ENCODE data around the gene LARGE1. TPM values are rescaled to one million over a fixed set of nuclear protein-coding genes. Genes with fewer than 3 reads are reported as not detected.
"Not testable (repeated sequence)": the region's sequence is repeated elsewhere in the genome, so short reads cannot be mapped to it uniquely, and the experiment has no call there.

Gene LARGE1
- total RNA-seq, 1 experiment from 2014 or later = 24.8 TPM

DNA sequence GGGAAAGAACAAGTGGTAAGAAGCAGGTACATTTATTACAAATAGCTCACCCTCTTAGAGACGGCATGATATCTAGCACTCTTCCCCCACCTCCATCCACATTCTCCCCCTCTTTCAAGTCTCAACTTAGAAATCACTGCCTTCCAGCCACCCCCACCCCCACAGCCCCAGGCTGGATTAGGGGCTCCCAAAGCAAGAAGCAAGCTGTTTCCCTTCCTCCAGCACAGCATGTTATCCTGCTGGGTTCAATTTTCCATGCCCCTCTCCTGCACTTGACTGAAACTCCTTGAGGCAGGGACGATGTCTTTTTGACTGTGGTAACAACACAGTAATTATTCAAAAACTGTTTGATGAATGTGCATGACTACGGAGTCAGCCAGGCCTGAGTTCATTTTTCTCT lies 350.7 kb downstream of the LARGE1 start:
- DNase-seq (ENCODE audit: low read depth in 1 of 2, low spot score in 2 of 2) = no peak
- H3K27me3 ChIP-seq (replicated peaks) = no peaks in the 10 kb centered on the region
- no peak overlapping the region for H3K4me3 ChIP-seq
- no peaks in the 10 kb centered on the region for H3K4me1 ChIP-seq (replicated peaks)
- H3K27ac ChIP-seq = no peak overlapping the region
- H3K36me3 ChIP-seq = no peaks in the 10 kb centered on the region
- H3K9me3 ChIP-seq (replicated peaks) = no peaks in the 10 kb centered on the region

DNA sequence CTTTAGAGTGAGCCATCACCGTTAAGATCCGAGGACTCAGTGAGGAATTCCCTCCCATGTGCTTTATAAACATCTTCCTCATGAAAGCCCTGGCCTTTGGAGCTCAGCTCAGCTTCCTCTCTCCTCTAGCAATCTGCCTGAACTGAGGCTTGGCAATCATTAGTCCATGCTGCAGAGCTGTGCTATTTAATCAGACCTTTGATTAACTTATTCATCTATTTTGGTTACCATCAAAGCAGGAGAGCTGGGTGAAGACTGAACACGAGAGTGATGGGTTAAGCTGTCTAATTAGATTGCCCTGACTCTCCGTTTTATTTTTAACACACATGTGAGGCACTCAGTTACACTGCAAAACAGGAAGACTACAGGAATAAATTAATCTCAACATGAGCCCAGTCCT lies 351.3 kb downstream of the LARGE1 start:
- H3K4me1 ChIP-seq (replicated peaks) = no peaks in the 10 kb centered on the region
- H3K27me3 ChIP-seq (replicated peaks) = no peaks in the 10 kb centered on the region
- no peaks in the 10 kb centered on the region for H3K9me3 ChIP-seq (replicated peaks)
- no peak overlapping the region for H3K4me3 ChIP-seq
- H3K27ac ChIP-seq = no peak overlapping the region
- no peak for DNase-seq (ENCODE audit: low read depth in 1 of 2, low spot score in 2 of 2)
- H3K36me3 ChIP-seq = no peaks in the 10 kb centered on the region

DNA sequence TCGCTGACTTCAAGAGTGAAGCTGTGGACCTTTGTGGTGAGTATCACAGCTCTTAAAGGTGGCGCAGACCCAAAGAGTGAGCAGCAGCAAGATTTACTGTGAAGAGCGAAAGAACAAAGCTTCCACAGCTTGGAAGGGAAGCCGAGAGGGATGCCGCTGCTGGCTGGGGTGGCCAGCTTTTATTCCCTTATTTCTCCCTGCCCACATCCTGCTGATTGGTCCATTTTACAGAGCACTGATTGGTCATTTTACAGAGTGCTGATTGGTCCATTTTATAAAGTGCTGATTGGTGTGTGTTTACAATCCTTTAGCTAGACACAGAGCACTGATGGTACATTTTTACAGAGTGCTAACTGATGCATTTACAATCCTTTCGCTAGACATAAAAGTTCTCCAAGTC lies 353.8 kb downstream of the LARGE1 start:
- H3K4me1 ChIP-seq (replicated peaks); H3K4me3 ChIP-seq; H3K27ac ChIP-seq; H3K9me3 ChIP-seq (replicated peaks); DNase-seq (ENCODE audit: low read depth in 1 of 2, low spot score in 2 of 2); H3K36me3 ChIP-seq; H3K27me3 ChIP-seq (replicated peaks): not testable (repeated sequence)

DNA sequence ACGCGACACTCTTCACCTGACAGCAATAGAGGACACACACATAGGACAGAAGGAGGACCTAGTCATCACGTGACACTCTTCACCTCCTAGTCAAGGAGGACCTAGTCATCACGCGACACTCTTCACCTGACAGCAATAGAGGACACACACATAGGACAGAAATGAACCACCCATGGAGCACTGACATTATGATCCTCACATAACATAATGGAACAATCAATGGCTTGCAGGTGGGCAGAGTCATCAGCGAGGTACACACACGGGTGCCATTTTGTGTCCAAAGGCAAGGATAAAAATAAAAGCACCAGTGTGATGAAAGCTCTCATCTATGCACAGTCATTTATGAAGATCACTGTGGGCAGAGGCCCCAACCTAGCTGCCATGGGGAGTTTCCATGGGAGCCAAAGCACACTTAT lies 354.7 kb downstream of the LARGE1 start:
- Histone ChIP-seq H3K36me3 (no peaks in the 10 kb centered on the region; the same call in 1 of the 2 replicates), H3K9me3 (replicated peaks) (no peaks in the 10 kb centered on the region), H3K27ac (no peak overlapping the region), H3K27me3 (replicated peaks) (no peaks in the 10 kb centered on the region), H3K4me1 (replicated peaks) (no peaks in the 10 kb centered on the region), H3K4me3 (no peak overlapping the region)
- no peak for DNase-seq (ENCODE audit: low read depth in 1 of 2, low spot score in 2 of 2)

DNA sequence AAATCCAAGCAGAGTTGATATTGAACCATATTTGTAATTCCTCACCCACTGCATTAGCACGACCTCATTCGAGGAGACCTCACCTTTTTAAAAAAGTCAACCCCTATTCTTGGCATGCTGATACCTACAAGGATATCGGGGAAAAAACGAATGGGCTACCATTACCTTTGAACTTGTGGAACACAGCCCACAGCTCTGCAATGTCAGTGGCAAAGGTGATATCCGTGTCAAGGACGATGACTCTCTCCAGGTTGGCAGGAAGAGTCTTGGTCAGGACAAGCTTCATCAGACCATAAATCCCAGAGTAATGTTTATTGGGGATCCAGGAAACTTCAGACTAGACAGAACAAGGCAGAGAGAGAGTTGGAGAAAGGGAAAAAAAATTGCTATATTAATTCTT lies 355.6 kb downstream of the LARGE1 start:
- H3K4me3 ChIP-seq = no peak overlapping the region
- H3K27ac ChIP-seq = no peak overlapping the region
- DNase-seq (ENCODE audit: low read depth in 1 of 2, low spot score in 2 of 2) = no peak
- no peaks in the 10 kb centered on the region for H3K9me3 ChIP-seq (replicated peaks)
- no peaks in the 10 kb centered on the region for H3K4me1 ChIP-seq (replicated peaks)
- H3K36me3 ChIP-seq = no peaks in the 10 kb centered on the region; the same call in 1 of the 2 replicates
- no peaks in the 10 kb centered on the region for H3K27me3 ChIP-seq (replicated peaks)

DNA sequence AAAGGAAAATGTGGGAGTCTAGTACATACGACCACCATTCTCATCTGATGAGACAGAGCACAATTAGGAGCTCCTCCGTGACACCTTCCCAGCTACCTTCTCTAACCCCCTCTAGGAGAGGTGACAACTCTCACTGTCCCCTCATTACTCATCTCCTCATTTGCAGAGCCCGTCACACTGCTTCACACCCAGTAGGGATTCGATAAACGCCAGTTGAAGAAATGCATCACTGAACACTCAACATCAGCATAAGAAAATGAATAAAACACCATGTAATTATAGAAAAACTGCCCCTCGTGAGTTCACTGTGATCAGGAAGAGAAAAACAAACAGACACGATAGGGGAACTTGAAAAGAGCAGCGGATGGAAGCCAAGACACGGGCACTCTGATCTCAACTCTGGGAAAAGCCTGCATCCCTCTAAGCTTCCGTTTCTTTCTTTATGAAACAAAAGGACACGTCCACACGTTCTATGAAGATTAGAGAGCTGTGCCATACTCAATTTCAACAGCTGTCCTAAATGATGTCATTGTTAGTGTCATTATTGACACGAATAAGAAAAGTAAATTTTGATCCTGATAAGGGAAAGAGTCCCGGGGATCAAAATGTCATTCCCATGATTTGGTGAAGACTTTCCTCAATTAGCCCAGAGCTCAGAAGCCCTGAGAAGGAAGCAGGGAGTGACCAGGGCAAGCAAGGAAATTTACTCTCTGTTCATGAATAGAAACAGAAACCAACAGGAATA lies 356.9 kb downstream of the LARGE1 start:
- H3K9me3 ChIP-seq (replicated peaks) = no peaks in the 10 kb centered on the region
- no peak overlapping the region for H3K4me3 ChIP-seq
- H3K4me1 ChIP-seq (replicated peaks) = no peaks in the 10 kb centered on the region
- no peaks in the 10 kb centered on the region for H3K27me3 ChIP-seq (replicated peaks)
- no peaks in the 10 kb centered on the region; the same call in 1 of the 2 replicates for H3K36me3 ChIP-seq
- H3K27ac ChIP-seq = no peak overlapping the region
- no peak for DNase-seq (ENCODE audit: low read depth in 1 of 2, low spot score in 2 of 2)

DNA sequence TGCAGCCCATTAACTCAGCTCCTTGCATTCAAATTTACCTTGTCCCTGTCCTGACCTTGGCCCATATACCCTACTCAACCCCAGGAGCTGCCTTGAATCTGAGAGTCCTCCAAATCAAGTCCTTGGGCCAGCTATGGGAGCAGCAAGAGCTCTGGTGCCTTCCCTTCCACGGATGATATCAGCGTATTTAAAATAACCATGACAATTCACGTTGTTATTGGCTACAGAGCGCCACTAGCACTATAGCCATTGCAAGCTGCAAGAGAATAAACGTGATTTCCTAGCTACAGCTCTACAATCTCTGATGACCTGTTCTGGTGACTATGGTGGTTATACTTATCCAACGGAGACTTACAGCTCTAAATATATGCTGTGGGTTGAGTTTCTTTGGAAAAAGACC lies 357.8 kb downstream of the LARGE1 start:
- no peaks in the 10 kb centered on the region for H3K9me3 ChIP-seq (replicated peaks)
- no peak overlapping the region for H3K27ac ChIP-seq
- no peak for DNase-seq (ENCODE audit: low read depth in 1 of 2, low spot score in 2 of 2)
- no peak overlapping the region for H3K4me3 ChIP-seq
- H3K27me3 ChIP-seq (replicated peaks) = no peaks in the 10 kb centered on the region
- H3K36me3 ChIP-seq = no peaks in the 10 kb centered on the region; the same call in 1 of the 2 replicates
- no peaks in the 10 kb centered on the region for H3K4me1 ChIP-seq (replicated peaks)

DNA sequence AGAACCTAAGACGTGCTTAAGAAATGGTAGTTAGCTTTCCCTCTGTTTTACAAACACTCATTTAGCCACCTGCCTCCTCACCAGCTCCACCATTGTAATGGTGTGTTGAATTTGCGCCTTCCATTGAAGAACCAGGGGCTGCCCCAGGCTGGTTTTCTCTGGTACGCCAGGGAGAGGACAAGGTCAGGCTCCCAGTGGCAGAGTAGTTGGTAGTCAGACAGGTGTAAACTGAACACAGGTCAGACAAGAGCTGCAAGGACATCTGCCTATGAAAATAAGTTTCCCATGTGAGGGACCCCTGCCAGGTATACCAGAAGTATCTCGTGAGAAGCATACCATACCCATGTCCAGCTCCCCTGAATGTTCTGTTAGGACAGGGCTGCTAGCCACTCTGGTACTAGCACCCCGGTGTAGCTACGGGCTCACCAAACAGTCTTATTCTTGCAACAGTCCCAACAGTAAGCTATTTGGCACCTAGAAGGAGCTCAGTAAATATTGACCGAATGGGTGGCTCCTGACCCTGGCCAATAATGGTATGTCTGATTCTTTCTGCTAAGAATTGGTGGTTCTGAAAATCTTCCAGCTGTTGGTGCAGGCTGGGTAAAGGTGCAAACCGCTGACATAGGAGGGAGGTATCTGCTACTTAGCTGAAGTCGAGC lies 359.0 kb downstream of the LARGE1 start:
- no peaks in the 10 kb centered on the region for H3K4me1 ChIP-seq (replicated peaks)
- DNase-seq (ENCODE audit: low read depth in 1 of 2, low spot score in 2 of 2) = no peak
- H3K36me3 ChIP-seq = no peaks in the 10 kb centered on the region; the same call in 1 of the 2 replicates
- H3K9me3 ChIP-seq (replicated peaks) = no peaks in the 10 kb centered on the region
- no peaks in the 10 kb centered on the region for H3K27me3 ChIP-seq (replicated peaks)
- no peak overlapping the region for H3K27ac ChIP-seq
- no peak overlapping the region for H3K4me3 ChIP-seq

DNA sequence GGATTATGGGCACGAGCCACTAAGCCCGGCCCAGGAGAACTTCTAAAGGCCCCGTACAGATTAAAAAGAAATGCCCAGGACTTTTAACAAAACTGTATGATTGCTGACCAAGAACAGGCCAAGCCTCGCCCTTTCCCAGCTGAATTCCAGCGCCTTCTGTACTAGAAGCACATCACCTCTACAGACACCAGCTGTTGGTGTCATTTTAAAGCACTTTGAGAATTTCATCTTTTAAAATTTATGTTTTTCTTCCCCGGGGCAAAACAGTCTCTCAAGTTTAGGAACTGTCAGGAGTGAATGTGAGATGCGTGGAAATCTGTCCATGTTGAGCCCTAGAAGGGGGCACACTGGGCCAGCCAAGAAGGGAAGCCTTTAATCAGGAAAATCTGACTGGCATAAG lies 362.4 kb downstream of the LARGE1 start:
- no peak overlapping the region for H3K27ac ChIP-seq
- peaks cover 8% of the 10 kb centered on the region for H3K4me1 ChIP-seq (replicated peaks)
- no peaks in the 10 kb centered on the region for H3K27me3 ChIP-seq (replicated peaks)
- no peak overlapping the region for H3K4me3 ChIP-seq
- no peaks in the 10 kb centered on the region for H3K9me3 ChIP-seq (replicated peaks)
- DNase-seq (ENCODE audit: low read depth in 1 of 2, low spot score in 2 of 2) = no peak
- H3K36me3 ChIP-seq = no peaks in the 10 kb centered on the region; the same call in 1 of the 2 replicates

DNA sequence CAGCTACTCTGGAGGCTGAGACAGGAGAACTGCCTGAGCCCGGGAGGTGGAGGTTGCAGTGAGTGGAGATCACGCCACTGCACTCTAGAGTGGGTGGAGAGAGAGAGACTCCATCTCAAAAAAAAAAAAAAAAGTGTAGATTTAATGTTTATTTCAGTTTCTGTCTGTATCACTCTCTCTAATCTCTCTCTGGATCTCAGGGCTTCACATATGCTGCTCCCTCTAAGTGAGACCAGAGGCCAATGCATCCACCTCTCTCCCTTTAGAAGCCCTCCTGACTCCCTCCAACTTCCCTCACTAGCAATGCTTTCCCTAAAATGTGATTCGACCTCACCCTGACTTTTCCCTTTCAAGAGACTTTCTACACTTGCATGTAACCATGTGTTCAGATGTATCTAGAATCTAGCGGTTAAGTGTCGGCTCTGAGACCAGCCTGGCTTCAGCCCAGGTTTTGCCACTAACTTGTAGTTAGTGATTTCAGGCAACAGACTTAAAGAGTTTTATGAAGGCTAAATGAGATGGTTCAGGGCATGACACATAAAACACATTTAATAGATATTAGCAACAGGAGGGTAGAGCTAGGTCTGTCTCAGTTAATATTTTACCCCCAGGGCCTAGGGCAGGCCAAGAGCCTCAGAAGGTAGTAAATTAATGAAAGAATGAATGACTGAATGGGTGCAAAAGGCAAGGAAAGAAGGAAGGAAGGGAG lies 364.3 kb downstream of the LARGE1 start:
- no peak overlapping the region for H3K27ac ChIP-seq
- peaks cover 11% of the 10 kb centered on the region for H3K4me1 ChIP-seq (replicated peaks)
- no peak overlapping the region for H3K4me3 ChIP-seq
- H3K36me3 ChIP-seq = no peaks in the 10 kb centered on the region
- no peaks in the 10 kb centered on the region for H3K27me3 ChIP-seq (replicated peaks)
- H3K9me3 ChIP-seq (replicated peaks) = no peaks in the 10 kb centered on the region
- no peak for DNase-seq (ENCODE audit: low read depth in 1 of 2, low spot score in 2 of 2)

DNA sequence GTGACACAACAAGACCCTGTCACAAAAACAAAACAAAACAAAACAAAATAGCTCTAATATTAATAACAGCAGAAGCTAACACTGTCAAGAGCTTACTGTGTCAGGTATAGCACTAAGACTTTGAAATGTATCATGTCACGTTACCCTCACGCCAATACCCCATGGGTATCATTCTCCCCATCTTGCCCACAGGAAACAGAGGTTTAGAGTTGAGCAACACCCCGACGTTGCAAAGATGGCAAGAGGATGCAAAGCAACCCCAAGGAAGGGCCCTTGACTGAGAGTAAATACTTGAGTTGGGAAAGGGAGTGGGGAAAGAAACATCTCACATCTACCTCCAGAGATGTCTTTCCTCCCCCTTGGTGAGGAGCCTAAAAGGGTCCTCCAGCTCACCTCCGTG lies 366.8 kb downstream of the LARGE1 start:
- Histone ChIP-seq H3K4me3 (no peak overlapping the region), H3K4me1 (replicated peaks) (peaks cover 11% of the 10 kb centered on the region), H3K9me3 (replicated peaks) (no peaks in the 10 kb centered on the region), H3K27ac (no peak overlapping the region), H3K27me3 (replicated peaks) (no peaks in the 10 kb centered on the region), H3K36me3 (0 out of 2 replicates have a peak, but pooled peaks cover 3% of the 10 kb centered on the region)
- no peak for DNase-seq (ENCODE audit: low read depth in 1 of 2, low spot score in 2 of 2)

DNA sequence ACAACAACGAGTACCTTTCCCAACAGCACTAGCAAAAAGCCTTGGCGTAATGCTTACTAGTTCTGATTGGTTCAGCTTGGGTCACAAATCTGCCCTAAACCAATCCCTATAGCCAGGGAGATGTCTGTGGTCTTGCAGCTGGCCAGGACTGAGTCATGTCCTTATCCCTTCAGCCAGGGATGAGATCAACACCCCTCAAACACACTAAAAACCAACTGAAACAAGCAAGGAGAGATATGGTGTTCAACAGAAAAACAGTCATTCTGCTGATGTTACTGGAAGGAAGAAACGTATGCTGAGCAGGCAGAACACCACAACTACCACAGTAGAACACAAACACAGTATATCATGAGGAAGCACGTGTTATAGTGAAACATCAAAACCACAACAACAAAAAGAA lies 375.6 kb downstream of the LARGE1 start:
- no peaks in the 10 kb centered on the region for H3K4me1 ChIP-seq (replicated peaks)
- H3K27me3 ChIP-seq (replicated peaks) = no peaks in the 10 kb centered on the region
- 0 out of 2 replicates have a peak, but pooled peaks cover 3% of the 10 kb centered on the region for H3K36me3 ChIP-seq
- no peaks in the 10 kb centered on the region for H3K9me3 ChIP-seq (replicated peaks)
- DNase-seq (ENCODE audit: low read depth in 1 of 2, low spot score in 2 of 2) = no peak
- no peak overlapping the region for H3K27ac ChIP-seq
- H3K4me3 ChIP-seq = no peak overlapping the region

DNA sequence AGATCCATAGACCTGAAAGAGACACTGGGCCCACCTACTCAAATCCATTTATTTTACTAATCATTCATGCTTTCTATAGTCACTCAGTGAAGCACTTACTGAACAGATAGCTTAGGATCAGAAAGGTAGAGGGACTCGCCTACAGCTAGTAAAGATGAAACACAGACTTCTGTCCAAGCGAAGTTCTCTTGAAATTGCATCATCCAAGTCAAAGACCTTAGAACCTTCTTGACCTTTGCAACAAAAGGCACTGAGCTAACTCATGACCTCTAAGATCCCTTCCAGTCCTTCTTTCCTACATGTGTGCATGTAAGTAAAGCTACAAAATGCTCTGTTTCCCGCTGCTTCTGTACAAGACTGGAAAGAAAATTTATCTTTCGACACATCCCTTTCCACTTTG lies 377.6 kb downstream of the LARGE1 start:
- no peaks in the 10 kb centered on the region for H3K9me3 ChIP-seq (replicated peaks)
- no peaks in the 10 kb centered on the region for H3K4me1 ChIP-seq (replicated peaks)
- no peaks in the 10 kb centered on the region for H3K27me3 ChIP-seq (replicated peaks)
- H3K36me3 ChIP-seq = no peaks in the 10 kb centered on the region
- no peak for DNase-seq (ENCODE audit: low read depth in 1 of 2, low spot score in 2 of 2)
- H3K4me3 ChIP-seq = no peak overlapping the region
- no peak overlapping the region for H3K27ac ChIP-seq

DNA sequence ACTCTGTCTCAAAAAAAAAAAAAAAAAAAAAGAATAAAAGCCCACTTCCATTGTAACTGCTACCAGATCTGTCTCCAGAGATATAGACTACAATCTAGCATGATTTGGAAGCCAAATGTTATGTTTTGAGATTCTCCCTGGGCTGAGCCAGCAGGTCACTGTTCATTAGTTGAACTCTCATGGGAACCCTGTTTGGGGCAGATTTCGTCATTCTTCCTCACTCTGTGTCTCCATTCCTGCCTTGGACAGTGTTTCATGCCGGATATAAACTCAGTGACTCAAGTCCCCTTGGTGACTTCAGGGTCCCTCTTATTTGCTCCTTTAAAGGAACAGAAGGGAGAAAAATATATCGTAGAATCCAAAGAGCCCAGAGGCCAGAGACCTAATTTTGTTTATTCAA lies 378.1 kb downstream of the LARGE1 start:
- DNase-seq (ENCODE audit: low read depth in 1 of 2, low spot score in 2 of 2) = no peak
- H3K4me1 ChIP-seq (replicated peaks) = no peaks in the 10 kb centered on the region

More for the DNA sequence above, 378.1 kb downstream of the LARGE1 start:
- H3K4me3 ChIP-seq = no peak overlapping the region
- no peaks in the 10 kb centered on the region for H3K9me3 ChIP-seq (replicated peaks)
- H3K36me3 ChIP-seq = no peaks in the 10 kb centered on the region
- H3K27ac ChIP-seq = no peak overlapping the region
- no peaks in the 10 kb centered on the region for H3K27me3 ChIP-seq (replicated peaks)

Measured in SJSA1 (cell line).